Measurements from ENCODE around the gene UBASH3B. TPM values are rescaled to one million over a fixed set of nuclear protein-coding genes. Genes with fewer than 3 reads are reported as not detected.

The UBASH3B gene
- total RNA-seq, 2 experiments from 2014 or later = 54.7 to 73.0 TPM

GRCh38 chr11:122791836-122792235, 136.3 kb downstream of the UBASH3B start:
- no peak overlapping the region for H3K4me2 ChIP-seq (ENCODE audit: low read length)
- intact Hi-C loops (cut with micrococcal nuclease; ENCODE audit: unreplicated experiment) = no loop called here
- DNase-seq (ENCODE audit: low spot score) = no peak
- H3K9me3 ChIP-seq (ENCODE audit: low read length) = no peaks in the 10 kb centered on the region
- H4K20me1 ChIP-seq (ENCODE audit: insufficient read depth, low read length) = no peaks in the 10 kb centered on the region
- H3K4me3 ChIP-seq (ENCODE audit: low read depth, low read length, poor library complexity, severe bottlenecking) = no peak overlapping the region
- no TSS peak for BruUV-seq (replicated peaks)
- no peaks in the 10 kb centered on the region for H3K9me2 ChIP-seq (ENCODE audit: insufficient read depth, low read length)
- peaks cover 77% of the 10 kb centered on the region for H3K36me3 ChIP-seq (ENCODE audit: insufficient read depth, low read length)
- no peaks in the 10 kb centered on the region for H3K79me2 ChIP-seq (ENCODE audit: insufficient read depth, low read depth, low read length)
- no peak overlapping the region for H2AFZ ChIP-seq (ENCODE audit: low read length)
- H3K4me1 ChIP-seq (ENCODE audit: insufficient read depth, low read length, poor library complexity, severe bottlenecking) = peaks cover 7% of the 10 kb centered on the region
- no peak for TF ChIP-seq EZH2phosphoT487 (IDR thresholded peaks at IDR 0.05; ENCODE audit: borderline replicate concordance, low read depth, low read length)
- no peak for TF ChIP-seq CTCF (conservative IDR thresholded peaks at IDR 0.05; ENCODE audit: low read length)
- POLR2A ChIA-PET = interaction anchor here (0.6 to 0.9 kb wide), 2 partner anchors 36 to 145 kb away, joined by 3 to 9 read pairs; no protein-coding TSS in a partner anchor
- H3K27ac ChIP-seq (ENCODE audit: low read depth, low read length, poor library complexity, severe bottlenecking) = no peak overlapping the region
- CTCF ChIA-PET (ENCODE audit: unreplicated experiment) = no interaction called here

GRCh38 chr11:122793515-122793914, 138.0 kb downstream of the UBASH3B start:
- no peak overlapping the region for H3K4me2 ChIP-seq (ENCODE audit: low read length)
- no peaks in the 10 kb centered on the region for H3K4me1 ChIP-seq (ENCODE audit: insufficient read depth, low read length, poor library complexity, severe bottlenecking)
- H4K20me1 ChIP-seq (ENCODE audit: insufficient read depth, low read length) = no peaks in the 10 kb centered on the region
- no peak for TF ChIP-seq CTCF (conservative IDR thresholded peaks at IDR 0.05; ENCODE audit: low read length)
- no peak for TF ChIP-seq EZH2phosphoT487 (IDR thresholded peaks at IDR 0.05; ENCODE audit: borderline replicate concordance, low read depth, low read length)
- DNase-seq (ENCODE audit: low spot score) = no peak
- H2AFZ ChIP-seq (ENCODE audit: low read length) = no peak overlapping the region
- H3K27ac ChIP-seq (ENCODE audit: low read depth, low read length, poor library complexity, severe bottlenecking) = no peak overlapping the region
- POLR2A ChIA-PET = no interaction called here
- H3K9me2 ChIP-seq (ENCODE audit: insufficient read depth, low read length) = no peaks in the 10 kb centered on the region
- no TSS peak for BruUV-seq (replicated peaks)
- no peaks in the 10 kb centered on the region for H3K9me3 ChIP-seq (ENCODE audit: low read length)
- H3K79me2 ChIP-seq (ENCODE audit: insufficient read depth, low read depth, low read length) = no peaks in the 10 kb centered on the region
- no peak overlapping the region for H3K4me3 ChIP-seq (ENCODE audit: low read depth, low read length, poor library complexity, severe bottlenecking)
- peaks cover 84% of the 10 kb centered on the region for H3K36me3 ChIP-seq (ENCODE audit: insufficient read depth, low read length)
- intact Hi-C loops (cut with micrococcal nuclease; ENCODE audit: unreplicated experiment) = no loop called here
- CTCF ChIA-PET (ENCODE audit: unreplicated experiment) = no interaction called here

GRCh38 chr11:122795307-122795706, 139.8 kb downstream of the UBASH3B start:
- Histone ChIP-seq H3K9me3 (ENCODE audit: low read length) (no peaks in the 10 kb centered on the region), H3K27ac (ENCODE audit: low read depth, low read length, poor library complexity, severe bottlenecking) (no peak overlapping the region), H3K9me2 (ENCODE audit: insufficient read depth, low read length) (no peaks in the 10 kb centered on the region), H4K20me1 (ENCODE audit: insufficient read depth, low read length) (no peaks in the 10 kb centered on the region), H3K79me2 (ENCODE audit: insufficient read depth, low read depth, low read length) (no peaks in the 10 kb centered on the region), H3K4me2 (ENCODE audit: low read length) (no peak overlapping the region), H3K4me3 (ENCODE audit: low read depth, low read length, poor library complexity, severe bottlenecking) (no peak overlapping the region), H3K36me3 (ENCODE audit: insufficient read depth, low read length) (peaks cover 81% of the 10 kb centered on the region), H2AFZ (ENCODE audit: low read length) (no peak overlapping the region), H3K4me1 (ENCODE audit: insufficient read depth, low read length, poor library complexity, severe bottlenecking) (no peaks in the 10 kb centered on the region)
- intact Hi-C loops (cut with micrococcal nuclease; ENCODE audit: unreplicated experiment) = no loop called here
- ChIA-PET CTCF (ENCODE audit: unreplicated experiment) (interaction anchor here (0.6 kb wide), 1 partner anchor 190 kb away, joined by 3 read pairs; no protein-coding TSS in a partner anchor), POLR2A (no interaction called here)
- DNase-seq (ENCODE audit: low spot score) = no peak
- no TSS peak for BruUV-seq (replicated peaks)
- TF ChIP-seq CTCF (conservative IDR thresholded peaks at IDR 0.05; ENCODE audit: low read length) (no peak), EZH2phosphoT487 (IDR thresholded peaks at IDR 0.05; ENCODE audit: borderline replicate concordance, low read depth, low read length) (no peak)

Measured in OCI-LY7 (cell line).